Heart left ventricle (tissue), 13 donors: ENCODE data around the gene COL6A2.

ENCODE experiments used
- POLR2A ChIP-seq, 2 donors: fragments of 450-650 bp; IDR thresholded peaks; one replicate each; pipeline ENCODE4 v1.6.1; 2017; ENCODE audit warnings: antibody characterized with exemption in 2 of 2, mild to moderate bottlenecking in 2 of 2, moderate library complexity in 2 of 2
- TF ChIP-seq, protein P1 (sequence below), 12 donors: fragments of 200-600 bp; sonication (generic) in 4 of 12; IDR thresholded peaks; one replicate each; pipeline versions ENCODE4 v1.5.0 to v1.8.0; 2018 to 2022; ENCODE audit warnings: antibody characterized with exemption in 12 of 12, mild to moderate bottlenecking in 5 of 12
- donor health status: ischemic (EF 13 %, LVEDD 7.1; RV severe dilation, severe dysfunction).
- donor health status: DM: no; HTN: yes; CAD: no.
- donor health status: DM: no; HTN: no; CAD: no.
- donor health status: ischemic (EF 25% LVEDD 6.9; RV normal size, moderate dysfunction).
- donor health status: ischemic (EF 25% LVEDD 5.7; RV mildly dilated, moderate dysfunction).
- donor health status: ischemic (EF 35%, LVEDD 5.7; RV mildly dilated, moderate dysfunction).
- donor health status: nonischemic (EF 11% LVEDD 7.7; RV severe dilation, severe dysfunction).
- donor health status: DM: yes; HTN: yes; CAD: no.
- donor health status: PGD.
- donor health status: ischemic (EF 29% LVEDD 5.4; RV normal size, mild dysfunction).
- donor health status: nonischemic (EF 23%, LVEDD 6.1; RV moderate dilation, normal function).

DNA sequence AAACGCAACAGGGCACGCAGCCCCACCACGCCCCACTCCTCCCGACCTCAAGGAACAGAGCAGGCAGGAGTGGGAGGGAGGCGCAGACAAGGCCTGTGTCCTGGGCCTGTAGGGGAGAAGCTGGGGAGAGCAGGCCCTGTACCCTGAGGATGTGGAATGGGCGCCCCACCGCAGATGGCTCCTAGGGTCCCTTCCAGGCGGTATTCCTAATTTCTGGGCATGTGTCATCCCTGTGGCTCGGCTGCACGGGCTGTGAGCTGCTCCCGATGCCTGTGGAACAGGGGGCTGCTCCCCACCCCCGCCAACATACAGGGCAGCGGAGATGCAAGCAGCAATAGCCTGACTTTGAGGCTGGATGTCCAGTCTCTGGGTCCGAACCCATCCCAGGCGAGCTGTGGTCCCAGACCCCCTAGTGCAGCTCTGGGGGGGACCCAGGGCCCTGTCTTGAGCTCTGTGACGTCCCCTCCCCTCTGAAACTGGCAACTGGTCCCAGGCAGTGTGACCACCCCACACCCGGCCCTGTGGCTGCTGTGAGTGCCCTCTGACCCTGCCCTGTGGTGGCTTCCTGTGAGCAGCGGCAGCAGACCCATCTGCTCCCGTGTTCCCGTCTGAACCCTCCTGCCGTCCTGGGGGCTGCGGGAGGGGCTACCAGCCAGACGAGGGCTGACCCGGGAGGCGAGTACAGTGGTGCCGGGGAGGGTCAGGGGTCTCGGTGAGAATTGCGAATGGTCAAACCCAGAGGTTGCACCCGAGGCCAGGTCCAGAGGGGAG, 13.9 kb upstream of the COL6A2 start:
- TF ChIP-seq POLR2A (IDR thresholded peaks at IDR 0.05) = no peak
- TF ChIP-seq, protein P1, sequence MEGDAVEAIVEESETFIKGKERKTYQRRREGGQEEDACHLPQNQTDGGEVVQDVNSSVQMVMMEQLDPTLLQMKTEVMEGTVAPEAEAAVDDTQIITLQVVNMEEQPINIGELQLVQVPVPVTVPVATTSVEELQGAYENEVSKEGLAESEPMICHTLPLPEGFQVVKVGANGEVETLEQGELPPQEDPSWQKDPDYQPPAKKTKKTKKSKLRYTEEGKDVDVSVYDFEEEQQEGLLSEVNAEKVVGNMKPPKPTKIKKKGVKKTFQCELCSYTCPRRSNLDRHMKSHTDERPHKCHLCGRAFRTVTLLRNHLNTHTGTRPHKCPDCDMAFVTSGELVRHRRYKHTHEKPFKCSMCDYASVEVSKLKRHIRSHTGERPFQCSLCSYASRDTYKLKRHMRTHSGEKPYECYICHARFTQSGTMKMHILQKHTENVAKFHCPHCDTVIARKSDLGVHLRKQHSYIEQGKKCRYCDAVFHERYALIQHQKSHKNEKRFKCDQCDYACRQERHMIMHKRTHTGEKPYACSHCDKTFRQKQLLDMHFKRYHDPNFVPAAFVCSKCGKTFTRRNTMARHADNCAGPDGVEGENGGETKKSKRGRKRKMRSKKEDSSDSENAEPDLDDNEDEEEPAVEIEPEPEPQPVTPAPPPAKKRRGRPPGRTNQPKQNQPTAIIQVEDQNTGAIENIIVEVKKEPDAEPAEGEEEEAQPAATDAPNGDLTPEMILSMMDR (IDR thresholded peaks at IDR 0.05) = no peak
